GM12878 (cell line): Measurements from ENCODE around the gene CAPN2. TPM values are rescaled to one million over a fixed set of nuclear protein-coding genes. Genes with fewer than 3 reads are reported as not detected.

Experiments used
- ATAC-seq: fragments of 200-7000 bp; cut with Tn5 transposase; 3 replicates; pipeline ENCODE4 v1.9.1; 2020; ENCODE audit warnings: mild to moderate bottlenecking, moderate library complexity
- BruUV-seq: library from RNA; stranded (reverse); fragments of 400-500 nt; replicated peaks from 2 replicates; lab custom pipeline; 2021; lab: Mats Ljungman, UMichigan
- CTCF ChIA-PET: fragments of 300-600 bp; sonication (Branson Sonifier 250); formaldehyde crosslinking; extraction: SDS; loops from one replicate; lab custom pipeline; 2021; ENCODE audit warnings: inconsistent platforms; lab: Yijun Ruan, JAX
- POLR2A ChIA-PET: fragments of 350-600 bp; formaldehyde crosslinking; extraction: SDS; loops from one replicate; lab custom pipeline; 2021; ENCODE audit warnings: inconsistent platforms; lab: Charles Lee
- RAD21 ChIA-PET: fragments of 300-600 bp; sonication (Branson Sonifier 250); formaldehyde crosslinking; loops from one replicate; lab custom pipeline; 2023; ENCODE audit warnings: antibody characterized with exemption; ENCODE audit not compliant: unreplicated experiment; lab: Charles Lee
- SMC1A ChIA-PET: fragments of 300-600 bp; sonication (Branson Sonifier 250); formaldehyde crosslinking; loops from one replicate; lab custom pipeline; 2023; ENCODE audit not compliant: unreplicated experiment, uncharacterized antibody; lab: Charles Lee
- DNase-seq: peaks from one replicate; pipeline ENCODE4 v3.0.0-alpha.2; 2011; ENCODE audit warnings: low read depth, low spot score
- FAIRE-seq: peaks from 3 replicates; lab custom pipeline; 2011; peaks lifted over from hg19 to GRCh38; lab: Jason Lieb, UNC
- H2AFZ ChIP-seq: 2 replicates; pipeline ENCODE4 v1.6.0; 2011; ENCODE audit warnings: low read depth, low read length, control low read depth; ENCODE audit not compliant: control insufficient read depth
- H3K27ac ChIP-seq: 2 replicates; pipeline ENCODE4 v1.5.1; 2011; ENCODE audit warnings: control low read depth; ENCODE audit not compliant: control insufficient read depth, insufficient read depth
- H3K27me3 ChIP-seq, 2 experiments: replicated peaks in 1 of 2; 2 replicates each; pipeline versions ENCODE4 v1.6.0 to v1.6.1; 2011; ENCODE audit warnings: low read length in 1 of 2; ENCODE audit not compliant: control insufficient read depth in 2 of 2, insufficient read depth in 2 of 2
- H3K36me3 ChIP-seq, 2 experiments: 2 replicates each; pipeline ENCODE4 v1.5.1; 2011; ENCODE audit warnings: low read length in 1 of 2; ENCODE audit not compliant: control insufficient read depth in 2 of 2, insufficient read depth in 2 of 2
- H3K4me1 ChIP-seq: 2 replicates; pipeline ENCODE4 v1.6.1; 2011; ENCODE audit warnings: mild to moderate bottlenecking, low read length, moderate library complexity, mixed read lengths; ENCODE audit not compliant: control insufficient read depth, insufficient read depth
- H3K4me2 ChIP-seq: 2 replicates; pipeline ENCODE4 v1.6.0; 2011; ENCODE audit warnings: control low read depth; ENCODE audit not compliant: control insufficient read depth, insufficient read depth
- H3K4me3 ChIP-seq: fragments of 200-600 bp; sonication (generic); 2 replicates; pipeline ENCODE4 v1.5.1; 2016
- H3K79me2 ChIP-seq: 2 replicates; pipeline ENCODE4 v1.6.0; 2011; ENCODE audit warnings: low read length; ENCODE audit not compliant: control insufficient read depth, insufficient read depth
- H3K9ac ChIP-seq: 2 replicates; pipeline ENCODE4 v1.8.0; 2011; ENCODE audit warnings: low read length, control low read depth, mixed read lengths; ENCODE audit not compliant: control insufficient read depth, insufficient read depth
- H3K9me3 ChIP-seq: replicated peaks from 3 replicates; pipeline ENCODE4 v1.5.1; 2011; ENCODE audit warnings: mild to moderate bottlenecking, low read length; ENCODE audit not compliant: control insufficient read depth, insufficient read depth
- H4K20me1 ChIP-seq: 2 replicates; pipeline ENCODE4 v1.6.0; 2011; ENCODE audit not compliant: control insufficient read depth, insufficient read depth
- BCL11A ChIP-seq: IDR thresholded peaks from 2 replicates; pipeline ENCODE4 v1.6.1; 2011; ENCODE audit warnings: low read depth, low read length
- BCL3 ChIP-seq: IDR thresholded peaks from 2 replicates; pipeline ENCODE4 v1.6.1; 2011; ENCODE audit warnings: borderline replicate concordance, low read depth, mild to moderate bottlenecking, moderate library complexity, low read length; ENCODE audit not compliant: insufficient read depth, poor library complexity, severe bottlenecking
- BCLAF1 ChIP-seq: fragments of 450-650 bp; IDR thresholded peaks from 2 replicates; pipeline ENCODE4 v1.6.1; 2017; ENCODE audit warnings: antibody characterized with exemption, mild to moderate bottlenecking, moderate library complexity
- BHLHE40 ChIP-seq, 2 experiments: fragments of 450-650 bp in 1 of 2; IDR thresholded peaks; 2 replicates each; pipeline ENCODE4 v1.6.1; 2011 to 2017; ENCODE audit warnings: low read depth in 2 of 2, borderline replicate concordance in 1 of 2, improper control_type of control experiment in 1 of 2, low read length in 1 of 2, mild to moderate bottlenecking in 1 of 2
- KLF5 ChIP-seq: fragments of 450-650 bp; IDR thresholded peaks from 2 replicates; pipeline ENCODE4 v1.6.1; 2014; ENCODE audit warnings: mild to moderate bottlenecking; ENCODE audit not compliant: partially characterized antibody
- LARP7 ChIP-seq: fragments of 450-650 bp; IDR thresholded peaks from 2 replicates; pipeline ENCODE4 v1.6.1; 2017; ENCODE audit warnings: mild to moderate bottlenecking
- MEF2B ChIP-seq: fragments of 450-650 bp; IDR thresholded peaks from 2 replicates; pipeline ENCODE4 v1.6.1; 2018; ENCODE audit warnings: mild to moderate bottlenecking, moderate library complexity; ENCODE audit not compliant: partially characterized antibody, poor library complexity, severe bottlenecking
- MYC ChIP-seq: IDR thresholded peaks from 2 replicates; pipeline ENCODE4 v1.6.1; 2011; ENCODE audit warnings: mild to moderate bottlenecking, low read length, moderate library complexity, inconsistent platforms; ENCODE audit not compliant: insufficient read depth, insufficient replicate concordance, insufficient read length, severe bottlenecking
- POLR2AphosphoS5 ChIP-seq: IDR thresholded peaks from 2 replicates; pipeline ENCODE4 v1.6.1; 2011; ENCODE audit warnings: mild to moderate bottlenecking, low read length, inconsistent platforms
- POU2F2 ChIP-seq: IDR thresholded peaks from 3 replicates; pipeline ENCODE4 v1.6.1; 2011; ENCODE audit warnings: low read depth, mild to moderate bottlenecking, low read length, borderline replicate concordance
- TBL1XR1 ChIP-seq: IDR thresholded peaks from 2 replicates; pipeline ENCODE4 v1.6.1; 2012; ENCODE audit warnings: low read depth, low read length, improper control_type of control experiment
- USF1 ChIP-seq: IDR thresholded peaks from 2 replicates; pipeline ENCODE4 v1.6.1; 2011; ENCODE audit warnings: borderline replicate concordance, low read depth, mild to moderate bottlenecking, moderate library complexity, mixed read lengths, low read length; ENCODE audit not compliant: insufficient read depth; ENCODE audit errors: extremely low read length
- ZBED1 ChIP-seq: IDR thresholded peaks from 2 replicates; pipeline ENCODE4 v1.6.1; 2016; ENCODE audit warnings: borderline replicate concordance
- WGBS: methylation state at CpG from one replicate; pipeline ENCODE4 v1.1.6; 2016; ENCODE audit warnings: low lambda C conversion rate; ENCODE audit not compliant: insufficient replicate concordance, insufficient coverage; ENCODE audit errors: missing lambda C conversion rate; 5-methylcytosine and 5-hydroxymethylcytosine counted together
- in situ Hi-C: fragments of 300-500 bp; cut with MboI; formaldehyde crosslinking; loops from 9 replicates; pipeline ENCODE4 v1.14.3; 2018; ENCODE audit warnings: mixed read lengths
- intact Hi-C: fragments of 100-400 bp; cut with micrococcal nuclease; formaldehyde crosslinking; loops from one replicate; pipeline ENCODE4 v1.14.2; 2022; ENCODE audit not compliant: unreplicated experiment
- polyA plus RNA-seq, 11 experiments: library from polyadenylated mRNA; depleted of rRNA in 4 of 11; unstranded in 6 of 11; stranded (reverse) in 5 of 11; fragments of >200 nt; fragmentation: Nextera tagmentation in 4 of 11; fragmentation: Illumina TruSeq in 1 of 11; extraction: Ambion mirVana in 4 of 11; extraction: Trizol in 1 of 11; gene quantifications; 1 replicate in 1 of 11; 2 replicates in 10 of 11; pipeline versions ENCODE4 v1.2.1 to v1.2.3, GENCODE V29; 2011 to 2016; ENCODE audit warnings: inconsistent platforms in 2 of 11, missing spikeins in 2 of 11, low read depth in 1 of 11
- total RNA-seq, 4 experiments: library from RNA; depleted of rRNA in 3 of 4; stranded (reverse); fragments of >200 nt in 3 of 4; fragmentation: Illumina TruSeq in 1 of 4; extraction: Trizol in 1 of 4; gene quantifications; 2 replicates each; pipeline versions ENCODE4 v1.2.1 to v1.2.3, GENCODE V29; 2013 to 2021
- TF ChIP-seq, protein P1 (sequence below): IDR thresholded peaks from 2 replicates; pipeline ENCODE4 v1.6.1; 2011; ENCODE audit warnings: mild to moderate bottlenecking, low read depth, low read length, moderate library complexity; ENCODE audit not compliant: insufficient replicate concordance
- TF ChIP-seq, protein P2 (sequence below): fragments of 450-650 bp; IDR thresholded peaks from 2 replicates; pipeline ENCODE4 v1.6.1; 2017; ENCODE audit warnings: low read depth, mild to moderate bottlenecking, moderate library complexity

Gene CAPN2
- total and polyA plus RNA-seq, 10 of the 15 experiments (the other 5 are each of a cell fraction or from before 2014, with no cell fraction given) = 6.0 to 21.4 (median 16.6) TPM

GRCh38 chr1:223784541-223784940, 72.2 kb downstream of the CAPN2 start:
- ChIA-PET RAD21 (no interaction called here), POLR2A (no interaction called here), CTCF (interaction anchor here (0.8 to 1.6 kb wide), 4 partner anchors 10 to 47 kb away, joined by 3 to 5 read pairs (median 4); no protein-coding TSS in a partner anchor), SMC1A (interaction anchor here (0.8 to 0.9 kb wide), 2 partner anchors 16 to 288 kb away, joined by 3 read pairs; no protein-coding TSS in a partner anchor)
- Histone ChIP-seq H3K79me2 (no peaks in the 10 kb centered on the region), H4K20me1 (no peaks in the 10 kb centered on the region), H3K4me1 (no peaks in the 10 kb centered on the region), H2AFZ (no peak overlapping the region), H3K9ac (no peak overlapping the region), H3K4me2 (no peak overlapping the region), H3K27me3 (no peaks in the 10 kb centered on the region), H3K27ac (no peak overlapping the region), H3K9me3 (no peaks in the 10 kb centered on the region), H3K4me3 (no peak overlapping the region), H3K36me3 (no peaks in the 10 kb centered on the region; a peak in 2 of 4 replicates)
- BruUV-seq = no TSS peak
- 79% methylated on average over 4 of the region's 4 CpGs for WGBS
- ATAC-seq = no peak
- in situ Hi-C loops (no loop called here), intact Hi-C loops (no loop called here)
- FAIRE-seq = no peak
- TF ChIP-seq MYC = no peak
- TF ChIP-seq LARP7 = no peak
- TF ChIP-seq BHLHE40 (IDR thresholded peaks at IDR 0.05; ENCODE audit: borderline replicate concordance in 1 of 2, low read depth in 2 of 2, low read length in 1 of 2) = no peak
- no peak for TF ChIP-seq USF1
- no peak for TF ChIP-seq TBL1XR1
- TF ChIP-seq, protein P1, sequence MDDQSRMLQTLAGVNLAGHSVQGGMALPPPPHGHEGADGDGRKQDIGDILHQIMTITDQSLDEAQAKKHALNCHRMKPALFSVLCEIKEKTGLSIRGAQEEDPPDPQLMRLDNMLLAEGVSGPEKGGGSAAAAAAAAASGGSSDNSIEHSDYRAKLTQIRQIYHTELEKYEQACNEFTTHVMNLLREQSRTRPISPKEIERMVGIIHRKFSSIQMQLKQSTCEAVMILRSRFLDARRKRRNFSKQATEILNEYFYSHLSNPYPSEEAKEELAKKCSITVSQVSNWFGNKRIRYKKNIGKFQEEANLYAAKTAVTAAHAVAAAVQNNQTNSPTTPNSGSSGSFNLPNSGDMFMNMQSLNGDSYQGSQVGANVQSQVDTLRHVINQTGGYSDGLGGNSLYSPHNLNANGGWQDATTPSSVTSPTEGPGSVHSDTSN = no peak
- no peak for TF ChIP-seq BCL11A
- no peak for TF ChIP-seq POLR2AphosphoS5
- TF ChIP-seq POU2F2 = no peak
- TF ChIP-seq, protein P2, sequence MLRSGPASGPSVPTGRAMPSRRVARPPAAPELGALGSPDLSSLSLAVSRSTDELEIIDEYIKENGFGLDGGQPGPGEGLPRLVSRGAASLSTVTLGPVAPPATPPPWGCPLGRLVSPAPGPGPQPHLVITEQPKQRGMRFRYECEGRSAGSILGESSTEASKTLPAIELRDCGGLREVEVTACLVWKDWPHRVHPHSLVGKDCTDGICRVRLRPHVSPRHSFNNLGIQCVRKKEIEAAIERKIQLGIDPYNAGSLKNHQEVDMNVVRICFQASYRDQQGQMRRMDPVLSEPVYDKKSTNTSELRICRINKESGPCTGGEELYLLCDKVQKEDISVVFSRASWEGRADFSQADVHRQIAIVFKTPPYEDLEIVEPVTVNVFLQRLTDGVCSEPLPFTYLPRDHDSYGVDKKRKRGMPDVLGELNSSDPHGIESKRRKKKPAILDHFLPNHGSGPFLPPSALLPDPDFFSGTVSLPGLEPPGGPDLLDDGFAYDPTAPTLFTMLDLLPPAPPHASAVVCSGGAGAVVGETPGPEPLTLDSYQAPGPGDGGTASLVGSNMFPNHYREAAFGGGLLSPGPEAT = no peak
- TF ChIP-seq BCLAF1 = no peak
- TF ChIP-seq KLF5 = no peak
- no peak for TF ChIP-seq BCL3
- no peak for TF ChIP-seq MEF2B
- no peak for TF ChIP-seq ZBED1
- no peak for DNase-seq
